Breast epithelium (tissue), 4 donors: ENCODE measurements around the gene SRSF9. TPM values are rescaled to one million over a fixed set of nuclear protein-coding genes. Genes with fewer than 3 reads are reported as not detected.

Source experiments
- DNase-seq, 2 donors: peaks; one replicate each; pipeline ENCODE4 v3.0.0-alpha.2; 2019; ENCODE audit warnings: low spot score in 2 of 2
- H3K27ac ChIP-seq, 2 donors: fragments of 200-600 bp; sonication (generic) in 1 of 2; one replicate each; pipeline ENCODE4 v1.5.1; 2016 to 2019; ENCODE audit warnings: mild to moderate bottlenecking in 1 of 2
- H3K27me3 ChIP-seq, 2 donors: fragments of 200-600 bp; sonication (generic) in 1 of 2; one replicate each; pipeline versions ENCODE4 v1.5.1 to v1.6.0; 2017 to 2019; ENCODE audit warnings: control low read depth in 1 of 2, mild to moderate bottlenecking in 1 of 2
- H3K36me3 ChIP-seq: fragments of 200-600 bp; one replicate; pipeline ENCODE4 v1.5.1; 2019
- H3K4me1 ChIP-seq, 2 donors: fragments of 200-600 bp; sonication (generic); one replicate each; pipeline ENCODE4 v1.5.1; 2016 to 2019; ENCODE audit warnings: control low read depth in 1 of 2
- H3K4me3 ChIP-seq, 3 donors: fragments of 200-600 bp; sonication (generic); 1 replicate in 2 of 3; 2 replicates in 1 of 3; pipeline ENCODE4 v1.5.1; 2016 to 2019; ENCODE audit warnings: mild to moderate bottlenecking in 3 of 3, moderate library complexity in 2 of 3
- H3K9me3 ChIP-seq, 2 donors: fragments of 200-600 bp; sonication (generic) in 1 of 2; one replicate each; pipeline ENCODE4 v1.5.1; 2016 to 2019; ENCODE audit warnings: control low read depth in 1 of 2
- CTCF ChIP-seq, 3 donors: fragments of 450-650 bp; IDR thresholded peaks; one replicate each; pipeline ENCODE4 v1.5.1; 2016 to 2017; ENCODE audit warnings: antibody characterized with exemption in 3 of 3, mild to moderate bottlenecking in 3 of 3, moderate library complexity in 3 of 3
- POLR2A ChIP-seq: fragments of 450-650 bp; IDR thresholded peaks from one replicate; pipeline ENCODE4 v1.6.1; 2016; ENCODE audit warnings: antibody characterized with exemption, mild to moderate bottlenecking, moderate library complexity
- POLR2AphosphoS5 ChIP-seq, 3 donors: sonication (generic); formaldehyde crosslinking; IDR thresholded peaks; one replicate each; pipeline ENCODE4 v1.6.1; 2017; ENCODE audit warnings: antibody characterized with exemption in 3 of 3
- intact Hi-C: fragments of 100-400 bp; cut with DNase I; formaldehyde crosslinking; loops from one replicate; pipeline ENCODE4 v1.15.1; 2023; ENCODE audit warnings: low total_unique reads
- total RNA-seq, 3 donors: library from RNA; depleted of rRNA; stranded (reverse); fragments of >200 nt; gene quantifications; one replicate each; pipeline ENCODE4 v1.1.0, GENCODE V29; 2016

Gene SRSF9
- total RNA-seq, 3 donors from 2014 or later = 65.9 to 97.3 (median 82.5) TPM

DNA sequence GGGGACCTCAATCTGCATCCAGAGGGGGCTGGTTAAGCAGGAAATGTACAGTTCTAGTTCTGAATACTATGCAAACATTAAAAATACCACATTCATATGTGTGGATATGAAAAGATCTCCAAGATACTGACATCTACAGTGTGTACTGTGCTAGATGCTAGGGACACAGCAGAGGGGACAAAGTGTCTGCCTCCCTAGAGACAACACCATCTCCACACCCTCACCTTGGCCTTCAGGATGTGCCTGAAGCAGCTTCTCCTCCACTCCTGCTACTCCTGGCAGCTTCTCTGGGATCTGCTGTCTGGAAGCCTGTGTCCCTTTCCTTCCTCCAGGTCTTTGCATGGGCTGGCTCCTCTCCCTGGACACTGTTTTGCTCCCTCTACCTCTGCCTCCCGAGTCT is 10.7 kb upstream of the SRSF9 start:
- Histone ChIP-seq H3K9me3 (no peaks in the 10 kb centered on the region), H3K36me3 (no peaks in the 10 kb centered on the region), H3K4me3 (no peak overlapping the region), H3K27me3 (no peaks in the 10 kb centered on the region), H3K27ac (no peak overlapping the region), H3K4me1 (no peaks in the 10 kb centered on the region)
- intact Hi-C loops = no loop called here
- no peak for TF ChIP-seq POLR2AphosphoS5 (IDR thresholded peaks at IDR 0.05)
- TF ChIP-seq POLR2A = no peak
- no peak for TF ChIP-seq CTCF (IDR thresholded peaks at IDR 0.05)
- no peak for DNase-seq

GRCh38 chr12:120479458-120479857 is 9.9 kb upstream of the SRSF9 start:
- Histone ChIP-seq H3K9me3 (no peaks in the 10 kb centered on the region), H3K36me3 (no peaks in the 10 kb centered on the region), H3K4me3 (no peak overlapping the region), H3K27ac (no peak overlapping the region), H3K27me3 (no peaks in the 10 kb centered on the region), H3K4me1 (no peaks in the 10 kb centered on the region)
- intact Hi-C loops = no loop called here
- no peak for DNase-seq
- TF ChIP-seq POLR2AphosphoS5 (IDR thresholded peaks at IDR 0.05) (no peak), POLR2A (no peak), CTCF (IDR thresholded peaks at IDR 0.05) (no peak)

- Histone ChIP-seq H3K4me1 (no peaks in the 10 kb centered on the region), H3K36me3 (no peaks in the 10 kb centered on the region), H3K9me3 (no peaks in the 10 kb centered on the region), H3K4me3 (no peak overlapping the region), H3K27ac (peak overlapping the region in 1 of 2 donors; percentile 83), H3K27me3 (no peaks in the 10 kb centered on the region)
- TF ChIP-seq CTCF (IDR thresholded peaks at IDR 0.05) = no peak
- no peak for TF ChIP-seq POLR2AphosphoS5 (IDR thresholded peaks at IDR 0.05)
- TF ChIP-seq POLR2A = no peak
- intact Hi-C loops = no loop called here
- DNase-seq = no peak
These were observed 6.1 kb upstream of the SRSF9 start for GRCh38 chr12:120475643-120476042.

GRCh38 chr12:120474616-120474960 is 5.0 kb upstream of the SRSF9 start:
- Histone ChIP-seq H3K9me3 (no peaks in the 10 kb centered on the region), H3K27ac (peak overlapping the region; percentile 45 to 83), H3K4me1 (peaks cover 0 to 5% of the 10 kb centered on the region in 2 donors), H3K4me3 (no peak overlapping the region), H3K36me3 (no peaks in the 10 kb centered on the region), H3K27me3 (no peaks in the 10 kb centered on the region)
- DNase-seq = peak; percentile 60 to 84
- peak in 1 of 3 donors; percentile 44 for TF ChIP-seq POLR2AphosphoS5 (IDR thresholded peaks at IDR 0.05)
- no peak for TF ChIP-seq POLR2A
- TF ChIP-seq CTCF (IDR thresholded peaks at IDR 0.05) = no peak
- intact Hi-C loops = no loop called here

DNA sequence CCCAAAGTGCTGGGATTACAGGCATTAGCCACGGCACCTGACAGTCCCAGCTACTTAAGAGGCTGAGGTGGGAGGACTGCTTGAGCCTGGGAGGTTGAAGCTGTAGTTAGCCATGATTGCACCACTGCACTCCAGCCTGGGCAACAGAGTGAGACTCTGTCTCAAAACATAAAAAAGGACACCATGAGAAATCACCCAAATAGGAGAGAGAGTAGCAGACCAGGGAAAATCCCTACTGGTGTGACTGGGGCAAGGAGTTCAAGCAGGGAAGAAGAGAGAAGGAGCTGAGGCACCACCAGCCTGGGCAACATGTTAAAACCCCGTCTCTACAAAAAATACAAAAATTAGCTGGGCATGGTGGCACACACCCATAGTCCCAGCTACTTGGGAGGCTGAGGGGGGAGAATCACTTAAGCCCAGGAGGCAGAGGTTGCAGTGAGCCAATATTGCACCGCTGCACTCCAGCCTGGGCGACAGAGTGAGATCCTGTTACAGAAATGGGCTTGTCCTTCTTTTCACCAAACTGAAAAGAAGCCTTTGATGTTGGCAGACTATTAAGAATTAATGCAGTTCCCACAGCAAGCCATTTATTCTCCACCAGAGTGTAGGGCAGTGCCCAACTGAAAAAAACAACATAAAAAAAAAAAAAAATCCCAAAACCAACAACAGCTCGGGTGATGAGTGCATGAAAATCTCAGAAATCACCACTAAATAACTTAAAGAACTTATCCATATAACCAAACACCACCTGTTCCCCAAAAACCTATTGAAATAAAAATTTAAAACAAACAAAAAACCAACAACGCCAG is 4.5 kb upstream of the SRSF9 start:
- Histone ChIP-seq H3K9me3 (no peaks in the 10 kb centered on the region), H3K36me3 (no peaks in the 10 kb centered on the region), H3K27ac (peak overlapping the region; percentile 78 to 83), H3K4me1 (peaks cover 0 to 5% of the 10 kb centered on the region in 2 donors), H3K27me3 (no peaks in the 10 kb centered on the region), H3K4me3 (no peak overlapping the region)
- TF ChIP-seq CTCF (IDR thresholded peaks at IDR 0.05) (no peak), POLR2A (no peak), POLR2AphosphoS5 (IDR thresholded peaks at IDR 0.05) (no peak)
- no peak for DNase-seq
- intact Hi-C loops = no loop called here
